Astrocyte (in vitro differentiated cells and primary cell): ENCODE results near the gene DIP2A. TPM values are rescaled to one million over a fixed set of nuclear protein-coding genes. Genes with fewer than 3 reads are reported as not detected.

ENCODE experiments used
- DNase-seq: peaks from one replicate; pipeline ENCODE4 v3.0.0-alpha.2; 2010; ENCODE audit warnings: low read depth
- FAIRE-seq: peaks from 2 replicates; lab custom pipeline; 2011; peaks lifted over from hg19 to GRCh38; lab: Jason Lieb, UNC
- H2AFZ ChIP-seq: 2 replicates; pipeline ENCODE4 v1.6.0; 2012; ENCODE audit warnings: low read depth, low read length, inconsistent platforms
- H3K27ac ChIP-seq: 2 replicates; pipeline ENCODE4 v1.5.1; 2011; ENCODE audit warnings: low read depth, low read length, inconsistent platforms
- H3K27me3 ChIP-seq: 2 replicates; pipeline ENCODE4 v1.6.0; 2011; ENCODE audit warnings: low read length, inconsistent platforms; ENCODE audit not compliant: insufficient read depth
- H3K36me3 ChIP-seq: 2 replicates; pipeline ENCODE4 v1.5.1; 2011; ENCODE audit warnings: low read length, inconsistent platforms; ENCODE audit not compliant: insufficient read depth
- H3K4me1 ChIP-seq: 2 replicates; pipeline ENCODE4 v1.5.1; 2011; ENCODE audit warnings: low read length, inconsistent platforms; ENCODE audit not compliant: insufficient read depth
- H3K4me2 ChIP-seq: 2 replicates; pipeline ENCODE4 v1.6.0; 2012; ENCODE audit warnings: low read length, inconsistent platforms
- H3K4me3 ChIP-seq: 2 replicates; pipeline ENCODE4 v1.5.1; 2011; ENCODE audit warnings: low read depth, mild to moderate bottlenecking, low read length, inconsistent platforms; ENCODE audit not compliant: insufficient read depth
- H3K79me2 ChIP-seq: 2 replicates; pipeline ENCODE4 v1.6.0; 2012; ENCODE audit warnings: mild to moderate bottlenecking, low read length, inconsistent platforms; ENCODE audit not compliant: insufficient read depth
- H3K9ac ChIP-seq: 2 replicates; pipeline ENCODE4 v1.6.0; 2012; ENCODE audit warnings: mild to moderate bottlenecking, low read length, inconsistent platforms
- H3K9me3 ChIP-seq: 2 replicates; pipeline ENCODE4 v1.5.1; 2012; ENCODE audit warnings: low read depth, mild to moderate bottlenecking, low read length, inconsistent platforms; ENCODE audit not compliant: insufficient read depth
- H4K20me1 ChIP-seq: 2 replicates; pipeline ENCODE4 v1.6.0; 2012; ENCODE audit warnings: low read length, inconsistent platforms; ENCODE audit not compliant: insufficient read depth
- H3K27ac Mint-ChIP-seq: one replicate; pipeline ENCODE4 v1.8.0; 2021; ENCODE audit warnings: mild to moderate bottlenecking, mixed read lengths; ENCODE audit not compliant: unreplicated experiment
- H3K27me3 Mint-ChIP-seq: one replicate; pipeline ENCODE4 v1.8.0; 2021; ENCODE audit warnings: low read depth, mixed read lengths; ENCODE audit not compliant: unreplicated experiment
- H3K36me3 Mint-ChIP-seq: one replicate; pipeline ENCODE4 v1.8.0; 2021; ENCODE audit warnings: low read depth, mixed read lengths; ENCODE audit not compliant: unreplicated experiment
- H3K4me1 Mint-ChIP-seq: one replicate; pipeline ENCODE4 v1.8.0; 2021; ENCODE audit warnings: low read depth, mixed read lengths; ENCODE audit not compliant: unreplicated experiment
- H3K4me3 Mint-ChIP-seq: one replicate; pipeline ENCODE4 v1.8.0; 2021; ENCODE audit warnings: mild to moderate bottlenecking, moderate library complexity, mixed read lengths; ENCODE audit not compliant: unreplicated experiment
- H3K9me3 Mint-ChIP-seq: one replicate; pipeline ENCODE4 v1.8.0; 2021; ENCODE audit warnings: mild to moderate bottlenecking, mixed read lengths; ENCODE audit not compliant: unreplicated experiment
- CTCF ChIP-seq: IDR thresholded peaks from 2 replicates; pipeline ENCODE4 v1.5.1; 2011; ENCODE audit warnings: low read depth, mild to moderate bottlenecking, inconsistent platforms, low read length, moderate library complexity; ENCODE audit not compliant: insufficient read depth
- EZH2 ChIP-seq: IDR thresholded peaks from 2 replicates; pipeline ENCODE4 v1.6.1; 2012; ENCODE audit warnings: mild to moderate bottlenecking, low read length, inconsistent platforms; ENCODE audit not compliant: insufficient read depth
- total RNA-seq: library from RNA; stranded (reverse); gene quantifications from 2 replicates; pipeline ENCODE4 v1.2.1, GENCODE V29; 2021

The DIP2A gene
- total RNA-seq, 1 donor from 2014 or later, result 35.4 TPM

GRCh38 chr21:46491553-46491952 is 32.9 kb downstream of the DIP2A start:
- no peaks in the 10 kb centered on the region for H3K4me1 ChIP-seq
- Mint-ChIP-seq H3K9me3 (no peaks in the 10 kb centered on the region), H3K36me3 (peaks cover 18% of the 10 kb centered on the region), H3K4me1 (no peaks in the 10 kb centered on the region), H3K27me3 (no peaks in the 10 kb centered on the region), H3K4me3 (no peak overlapping the region), H3K27ac (no peak overlapping the region)
- no peak overlapping the region for H3K9ac ChIP-seq
- FAIRE-seq (no peak), DNase-seq (no peak)
- peaks cover 5% of the 10 kb centered on the region for H3K36me3 ChIP-seq
- no peak overlapping the region for H3K4me3 ChIP-seq
- H2AFZ ChIP-seq, result no peak overlapping the region
- peaks cover 17% of the 10 kb centered on the region for H3K79me2 ChIP-seq
- no peak overlapping the region for H3K27ac ChIP-seq
- no peak for TF ChIP-seq CTCF
- no peak for TF ChIP-seq EZH2
- no peaks in the 10 kb centered on the region for H3K9me3 ChIP-seq
- peaks cover 15% of the 10 kb centered on the region for H4K20me1 ChIP-seq
- no peaks in the 10 kb centered on the region for H3K27me3 ChIP-seq
- no peak overlapping the region for H3K4me2 ChIP-seq

- Mint-ChIP-seq H3K9me3 (no peaks in the 10 kb centered on the region), H3K4me1 (no peaks in the 10 kb centered on the region), H3K27ac (no peak overlapping the region), H3K36me3 (peaks cover 18% of the 10 kb centered on the region), H3K4me3 (no peak overlapping the region), H3K27me3 (no peaks in the 10 kb centered on the region)
- peaks cover 8% of the 10 kb centered on the region for H3K36me3 ChIP-seq
- no peak overlapping the region for H3K9ac ChIP-seq
- no peaks in the 10 kb centered on the region for H3K27me3 ChIP-seq
- peaks cover 15% of the 10 kb centered on the region for H4K20me1 ChIP-seq
- peaks cover 17% of the 10 kb centered on the region for H3K79me2 ChIP-seq
- no peak overlapping the region for H3K4me3 ChIP-seq
- TF ChIP-seq EZH2 (no peak), CTCF (no peak)
- no peak overlapping the region for H2AFZ ChIP-seq
- DNase-seq (no peak), FAIRE-seq (no peak)
- H3K27ac ChIP-seq, result no peak overlapping the region
- no peak overlapping the region for H3K4me2 ChIP-seq
- H3K9me3 ChIP-seq, result no peaks in the 10 kb centered on the region
- no peaks in the 10 kb centered on the region for H3K4me1 ChIP-seq
These were observed 34.2 kb downstream of the DIP2A start for GRCh38 chr21:46492851-46493250.

- DNase-seq (no peak), FAIRE-seq (no peak)
- no peaks in the 10 kb centered on the region for H3K9me3 Mint-ChIP-seq
- H3K4me2 ChIP-seq, result no peak overlapping the region
- peaks cover 12% of the 10 kb centered on the region for H3K36me3 ChIP-seq
- H3K4me1 ChIP-seq, result no peaks in the 10 kb centered on the region
- H3K27me3 Mint-ChIP-seq, result no peaks in the 10 kb centered on the region
- H4K20me1 ChIP-seq, result peaks cover 19% of the 10 kb centered on the region
- no peak overlapping the region for H3K9ac ChIP-seq
- TF ChIP-seq EZH2, result no peak
- no peak for TF ChIP-seq CTCF
- peaks cover 14% of the 10 kb centered on the region for H3K79me2 ChIP-seq
- peaks cover 26% of the 10 kb centered on the region for H3K36me3 Mint-ChIP-seq
- no peak overlapping the region for H2AFZ ChIP-seq
- peaks cover 6% of the 10 kb centered on the region for H3K4me1 Mint-ChIP-seq
- H3K27me3 ChIP-seq, result no peaks in the 10 kb centered on the region
- no peaks in the 10 kb centered on the region for H3K9me3 ChIP-seq
- no peak overlapping the region for H3K27ac Mint-ChIP-seq
- H3K27ac ChIP-seq, result no peak overlapping the region
- H3K4me3 Mint-ChIP-seq, result no peak overlapping the region
- no peak overlapping the region for H3K4me3 ChIP-seq
These were observed 35.1 kb downstream of the DIP2A start for GRCh38 chr21:46493828-46494227.
